Calu3 (cell line): Measurements from ENCODE around the gene MAP3K1. TPM values are rescaled to one million over a fixed set of nuclear protein-coding genes. Genes with fewer than 3 reads are reported as not detected.
"Not testable (repeated sequence)": the region's sequence is repeated elsewhere in the genome, so short reads cannot be mapped to it uniquely, and the experiment has no call there.

ENCODE experiments used
- BruUV-seq: library from RNA; stranded (reverse); fragments of 400-500 nt; replicated peaks from 2 replicates; lab custom pipeline; 2021; lab: Mats Ljungman, UMichigan
- CTCF ChIA-PET: fragments of 300-600 bp; sonication (Branson Sonifier 250); formaldehyde crosslinking; loops from one replicate; lab custom pipeline; 2022; ENCODE audit warnings: antibody characterized with exemption; lab: Charles Lee
- DNase-seq: peaks from one replicate; pipeline ENCODE4 v3.0.0; 2022
- H3K27ac Mint-ChIP-seq: one replicate; pipeline ENCODE4 v1.8.0; 2022; ENCODE audit warnings: mixed read lengths; ENCODE audit not compliant: unreplicated experiment
- H3K27me3 Mint-ChIP-seq: one replicate; pipeline ENCODE4 v1.8.0; 2022; ENCODE audit warnings: mixed read lengths; ENCODE audit not compliant: unreplicated experiment
- H3K36me3 Mint-ChIP-seq: one replicate; pipeline ENCODE4 v1.8.0; 2022; ENCODE audit warnings: mild to moderate bottlenecking, moderate library complexity, mixed read lengths; ENCODE audit not compliant: insufficient read depth, unreplicated experiment
- H3K4me1 Mint-ChIP-seq: one replicate; pipeline ENCODE4 v1.8.0; 2022; ENCODE audit warnings: mild to moderate bottlenecking, low read depth, mixed read lengths; ENCODE audit not compliant: unreplicated experiment
- H3K4me3 Mint-ChIP-seq: one replicate; pipeline ENCODE4 v1.8.0; 2022; ENCODE audit warnings: mild to moderate bottlenecking, low read depth, moderate library complexity, mixed read lengths; ENCODE audit not compliant: unreplicated experiment
- H3K9me3 Mint-ChIP-seq: one replicate; pipeline ENCODE4 v1.8.0; 2022; ENCODE audit warnings: low read depth, mixed read lengths; ENCODE audit not compliant: unreplicated experiment
- intact Hi-C: fragments of 100-400 bp; cut with micrococcal nuclease; formaldehyde crosslinking; loops from one replicate; pipeline ENCODE4 v1.10.0; 2022; ENCODE audit not compliant: unreplicated experiment
- total RNA-seq: library from RNA; stranded (reverse); gene quantifications from 2 replicates; pipeline ENCODE4 v1.2.3, GENCODE V29; 2022
- TF ChIP-seq, protein P1 (sequence below): fragments of 200-600 bp; IDR thresholded peaks from one replicate; pipeline ENCODE4 v1.8.0; 2022; ENCODE audit warnings: antibody characterized with exemption; ENCODE audit not compliant: unreplicated experiment

MAP3K1 gene
- total RNA-seq, 1 experiment from 2014 or later = 32.9 TPM

DNA sequence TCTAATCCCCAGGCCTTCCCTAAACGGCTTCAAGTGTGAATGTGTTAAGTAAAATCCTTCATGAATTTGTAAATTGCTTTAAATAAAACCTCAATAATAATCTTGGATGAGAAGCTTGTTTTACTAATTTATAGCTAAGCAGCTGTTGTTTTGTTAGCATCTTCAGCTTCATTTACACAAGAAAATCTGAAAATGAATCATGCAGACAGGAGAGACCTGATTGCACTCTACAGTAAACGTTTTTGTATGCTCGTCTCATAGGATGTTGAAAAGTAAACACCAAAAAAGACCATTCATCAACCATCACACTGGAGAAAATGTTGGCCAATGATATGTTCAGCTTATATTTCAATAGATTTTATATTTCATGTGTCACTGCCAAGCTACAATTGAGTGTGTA lies 40.4 kb upstream of the MAP3K1 start:
- CTCF ChIA-PET = no interaction called here
- H3K4me1 Mint-ChIP-seq = no peaks in the 10 kb centered on the region

DNA sequence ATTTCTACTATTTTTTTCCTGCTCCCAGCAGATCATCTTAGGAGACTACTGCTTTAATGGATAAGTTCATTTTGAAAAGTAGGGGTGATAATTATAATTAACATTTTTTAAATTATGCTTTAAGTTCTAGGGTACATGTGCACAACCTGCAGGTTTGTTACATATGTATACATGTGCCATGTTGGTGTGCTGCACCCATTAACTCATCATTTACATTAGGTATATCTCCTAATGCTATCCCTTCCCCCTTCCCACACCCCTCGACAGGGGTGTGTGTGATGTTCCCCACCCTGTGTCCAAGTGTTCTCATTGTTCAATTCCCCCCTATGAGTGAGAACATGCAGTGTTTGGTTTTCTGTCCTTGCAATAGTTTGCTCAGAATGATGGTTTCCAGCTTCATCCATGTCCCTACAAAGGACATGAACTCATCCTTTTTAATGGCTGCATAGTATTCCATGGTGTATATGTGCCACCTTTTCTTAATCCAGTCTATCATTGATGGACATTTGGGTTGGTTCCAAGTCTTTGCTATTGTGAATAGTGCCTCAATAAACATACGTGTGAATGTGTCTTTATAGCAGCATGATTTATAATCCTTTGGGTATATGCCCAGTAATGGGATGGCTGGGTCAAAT lies 39.0 kb upstream of the MAP3K1 start:
- intact Hi-C loops, CTCF ChIA-PET, BruUV-seq, H3K36me3 Mint-ChIP-seq, H3K4me1 Mint-ChIP-seq, H3K9me3 Mint-ChIP-seq, H3K4me3 Mint-ChIP-seq, DNase-seq, H3K27ac Mint-ChIP-seq, H3K27me3 Mint-ChIP-seq: not testable (repeated sequence)

More for the DNA sequence above, 40.4 kb upstream of the MAP3K1 start:
- no peak for DNase-seq
- intact Hi-C loops = no loop called here
- Mint-ChIP-seq H3K4me3 (no peak overlapping the region), H3K27me3 (no peaks in the 10 kb centered on the region), H3K27ac (no peak overlapping the region), H3K36me3 (no peaks in the 10 kb centered on the region), H3K9me3 (peaks cover 5% of the 10 kb centered on the region)
- TF ChIP-seq, protein P1, sequence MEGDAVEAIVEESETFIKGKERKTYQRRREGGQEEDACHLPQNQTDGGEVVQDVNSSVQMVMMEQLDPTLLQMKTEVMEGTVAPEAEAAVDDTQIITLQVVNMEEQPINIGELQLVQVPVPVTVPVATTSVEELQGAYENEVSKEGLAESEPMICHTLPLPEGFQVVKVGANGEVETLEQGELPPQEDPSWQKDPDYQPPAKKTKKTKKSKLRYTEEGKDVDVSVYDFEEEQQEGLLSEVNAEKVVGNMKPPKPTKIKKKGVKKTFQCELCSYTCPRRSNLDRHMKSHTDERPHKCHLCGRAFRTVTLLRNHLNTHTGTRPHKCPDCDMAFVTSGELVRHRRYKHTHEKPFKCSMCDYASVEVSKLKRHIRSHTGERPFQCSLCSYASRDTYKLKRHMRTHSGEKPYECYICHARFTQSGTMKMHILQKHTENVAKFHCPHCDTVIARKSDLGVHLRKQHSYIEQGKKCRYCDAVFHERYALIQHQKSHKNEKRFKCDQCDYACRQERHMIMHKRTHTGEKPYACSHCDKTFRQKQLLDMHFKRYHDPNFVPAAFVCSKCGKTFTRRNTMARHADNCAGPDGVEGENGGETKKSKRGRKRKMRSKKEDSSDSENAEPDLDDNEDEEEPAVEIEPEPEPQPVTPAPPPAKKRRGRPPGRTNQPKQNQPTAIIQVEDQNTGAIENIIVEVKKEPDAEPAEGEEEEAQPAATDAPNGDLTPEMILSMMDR = no peak
- no TSS peak for BruUV-seq

DNA sequence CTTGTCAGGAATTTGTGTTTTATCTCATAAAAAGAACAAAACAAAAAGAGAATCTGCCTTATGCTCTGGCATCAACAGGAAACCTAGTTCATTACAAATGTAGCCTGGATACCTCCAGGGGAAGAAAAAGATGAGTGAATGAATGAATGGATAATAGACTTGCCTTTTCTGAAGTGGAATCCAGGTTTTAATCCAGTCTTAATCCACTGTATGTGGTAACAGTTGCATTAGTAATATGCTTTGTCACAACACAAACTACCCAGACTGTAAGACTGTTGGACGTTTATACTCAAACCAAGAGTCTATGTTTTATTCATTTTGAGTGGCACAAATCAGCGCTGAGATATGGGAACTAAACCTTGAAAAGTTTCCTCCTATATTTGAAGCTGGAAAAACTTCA lies 32.1 kb upstream of the MAP3K1 start:
- CTCF ChIA-PET = no interaction called here
- intact Hi-C loops = no loop called here
- Mint-ChIP-seq H3K27ac (no peak overlapping the region), H3K27me3 (no peaks in the 10 kb centered on the region), H3K4me3 (no peak overlapping the region), H3K36me3 (no peaks in the 10 kb centered on the region), H3K9me3 (peaks cover 8% of the 10 kb centered on the region), H3K4me1 (no peaks in the 10 kb centered on the region)
- no TSS peak for BruUV-seq
- TF ChIP-seq, protein P1 = no peak
- no peak for DNase-seq

DNA sequence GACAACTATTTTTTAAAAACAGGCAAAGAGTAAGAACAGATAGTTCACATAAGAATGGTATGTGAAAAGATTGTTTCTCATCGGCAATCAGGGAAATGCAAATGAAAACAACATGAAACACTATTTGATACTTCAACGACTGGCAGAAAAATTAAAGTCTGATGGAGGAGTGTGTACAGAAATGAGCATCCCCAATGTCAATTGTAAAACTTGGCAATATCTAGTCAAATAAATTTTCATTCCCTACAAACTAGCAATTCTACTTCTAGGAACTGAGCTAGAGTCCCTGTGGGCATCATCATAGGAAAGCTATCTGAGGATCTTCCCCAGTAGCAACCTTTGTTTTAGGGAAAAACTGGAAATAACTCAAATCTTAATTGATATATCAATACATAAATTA lies 29.0 kb upstream of the MAP3K1 start:
- TF ChIP-seq, protein P1 = no peak
- Mint-ChIP-seq H3K36me3 (no peaks in the 10 kb centered on the region), H3K4me1 (no peaks in the 10 kb centered on the region), H3K27ac (no peak overlapping the region), H3K4me3 (no peak overlapping the region), H3K27me3 (no peaks in the 10 kb centered on the region), H3K9me3 (no peaks in the 10 kb centered on the region)
- intact Hi-C loops = no loop called here
- BruUV-seq = no TSS peak
- DNase-seq = no peak
- CTCF ChIA-PET = no interaction called here

DNA sequence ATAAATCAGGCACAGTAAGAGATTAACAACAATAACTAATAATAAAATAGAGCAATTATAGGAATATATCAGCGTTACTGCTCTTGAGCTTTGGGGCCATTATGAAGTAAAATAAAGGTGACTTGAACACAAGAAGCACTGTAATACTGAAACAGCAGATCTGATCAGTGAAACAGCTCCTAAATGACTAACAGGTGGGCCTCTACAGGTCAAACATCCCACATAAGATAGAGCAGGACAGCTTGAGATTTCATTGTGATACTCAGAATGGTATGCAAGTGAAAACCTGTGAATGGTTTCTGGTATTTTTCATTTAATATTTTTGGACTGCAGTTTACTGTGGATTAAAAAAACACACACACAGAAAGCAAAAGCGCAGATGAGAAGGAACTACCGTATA lies 24.0 kb upstream of the MAP3K1 start:
- intact Hi-C loops = no loop called here
- Mint-ChIP-seq H3K36me3 (no peaks in the 10 kb centered on the region), H3K27ac (no peak overlapping the region), H3K27me3 (no peaks in the 10 kb centered on the region), H3K4me3 (no peak overlapping the region), H3K4me1 (no peaks in the 10 kb centered on the region), H3K9me3 (no peaks in the 10 kb centered on the region)
- CTCF ChIA-PET = no interaction called here
- no peak for DNase-seq
- TF ChIP-seq, protein P1 = no peak
- no TSS peak for BruUV-seq
